H1 (cell line): ENCODE data around the gene PRKG2. TPM values are rescaled to one million over a fixed set of nuclear protein-coding genes. Genes with fewer than 3 reads are reported as not detected.

Experiments
- CTCF ChIA-PET: fragments of 300-600 bp; sonication (Branson Sonifier 250); formaldehyde crosslinking; loops from one replicate; lab custom pipeline; 2021; ENCODE audit not compliant: partially characterized antibody; lab: Charles Lee
- POLR2A ChIA-PET: fragments of 300-600 bp; sonication (Branson Sonifier 250); formaldehyde crosslinking; loops from one replicate; lab custom pipeline; 2021; ENCODE audit warnings: inconsistent platforms; ENCODE audit not compliant: partially characterized antibody; lab: Charles Lee
- DNase-seq, 2 experiments: peaks; one replicate each; pipeline versions ENCODE4 v3.0.0 to v3.0.0-alpha.2; 2010 to 2022; ENCODE audit warnings: low spot score in 2 of 2, low read depth in 1 of 2, mixed read lengths in 1 of 2
- FAIRE-seq: peaks from 2 replicates; lab custom pipeline; 2011; peaks lifted over from hg19 to GRCh38; lab: Jason Lieb, UNC
- H2AFZ ChIP-seq: 2 replicates; pipeline ENCODE4 v1.8.1; 2012; ENCODE audit warnings: low read length, inconsistent platforms
- H2AK5ac ChIP-seq: 2 replicates; pipeline ENCODE4 v1.6.1; 2013; ENCODE audit warnings: low read depth, low read length
- H2BK120ac ChIP-seq: replicated peaks from 2 replicates; pipeline ENCODE3; 2013; ENCODE audit warnings: low read depth, low read length, inconsistent platforms
- H2BK12ac ChIP-seq: 2 replicates; pipeline ENCODE4 v1.6.1; 2013; ENCODE audit warnings: low read depth, low read length
- H2BK15ac ChIP-seq: 2 replicates; pipeline ENCODE4 v1.6.1; 2013; ENCODE audit warnings: low read length
- H2BK20ac ChIP-seq: 2 replicates; pipeline ENCODE4 v1.6.1; 2013; ENCODE audit warnings: low read length
- H2BK5ac ChIP-seq: 2 replicates; pipeline ENCODE4 v1.6.1; 2013; ENCODE audit warnings: low read depth, low read length
- H3K14ac ChIP-seq: 2 replicates; pipeline ENCODE4 v1.6.1; 2013; ENCODE audit warnings: inconsistent platforms; ENCODE audit not compliant: insufficient read length
- H3K18ac ChIP-seq: 2 replicates; pipeline ENCODE4 v1.6.1; 2013; ENCODE audit warnings: low read length; ENCODE audit errors: extremely low read depth
- H3K23ac ChIP-seq: 2 replicates; pipeline ENCODE4 v1.6.1; 2013; ENCODE audit warnings: inconsistent platforms; ENCODE audit not compliant: insufficient read length
- H3K23me2 ChIP-seq: 2 replicates; pipeline ENCODE4 v1.6.1; 2013; ENCODE audit warnings: low read depth, low read length
- H3K27ac ChIP-seq: 2 replicates; pipeline ENCODE4 v1.6.1; 2011; ENCODE audit warnings: low read depth, low read length, inconsistent platforms
- H3K27me3 ChIP-seq, 4 experiments: replicated peaks in 1 of 4; 1 replicate in 1 of 4; 2 replicates in 3 of 4; pipeline versions ENCODE4 v1.6.1 to v1.8.1; 2011 to 2013; ENCODE audit warnings: low read length in 3 of 4, mild to moderate bottlenecking in 3 of 4, inconsistent platforms in 2 of 4, mixed read lengths in 2 of 4, moderate library complexity in 1 of 4; ENCODE audit not compliant: control insufficient read depth in 3 of 4, insufficient read depth in 3 of 4; ENCODE audit errors: extremely low read depth in 1 of 4
- H3K36me3 ChIP-seq, 4 experiments: 2 replicates each; pipeline versions ENCODE4 v1.6.1 to v1.8.1; 2011 to 2013; ENCODE audit warnings: mild to moderate bottlenecking in 4 of 4, low read length in 3 of 4, moderate library complexity in 2 of 4, control low read depth in 1 of 4, inconsistent platforms in 1 of 4; ENCODE audit not compliant: insufficient read depth in 4 of 4, control insufficient read depth in 2 of 4
- H3K4ac ChIP-seq: replicated peaks from 2 replicates; pipeline ENCODE3; 2013; ENCODE audit warnings: low read length, low read depth, mixed read lengths, inconsistent platforms; ENCODE audit not compliant: insufficient read length
- H3K4me1 ChIP-seq, 4 experiments: replicated peaks in 1 of 4; 1 replicate in 1 of 4; 2 replicates in 3 of 4; pipeline versions ENCODE4 v1.6.1 to v1.8.1; 2011 to 2013; ENCODE audit warnings: low read length in 3 of 4, inconsistent platforms in 2 of 4, mixed read lengths in 1 of 4; ENCODE audit not compliant: insufficient read depth in 4 of 4, control insufficient read depth in 3 of 4
- H3K4me2 ChIP-seq, 2 experiments: 2 replicates each; pipeline versions ENCODE4 v1.6.1 to v1.8.1; 2011 to 2013; ENCODE audit warnings: low read depth in 2 of 2, low read length in 2 of 2, control low read depth in 1 of 2, inconsistent platforms in 1 of 2, mild to moderate bottlenecking in 1 of 2; ENCODE audit not compliant: insufficient read depth in 1 of 2
- H3K4me3 ChIP-seq, 4 experiments: fragments of 200-600, 300-600 bp in 1 of 4; sonication (generic), shearing (Covaris generic), sonication (Bioruptor Twin) in 1 of 4; 2 replicates each; pipeline versions ENCODE4 v1.5.1 to v1.8.1; 2011 to 2016; ENCODE audit warnings: low read length in 4 of 4, low read depth in 3 of 4, control low read depth in 2 of 4, inconsistent platforms in 2 of 4, mild to moderate bottlenecking in 2 of 4, mixed read lengths in 1 of 4, moderate library complexity in 1 of 4; ENCODE audit not compliant: insufficient read depth in 2 of 4; ENCODE audit errors: extremely low read depth in 1 of 4
- H3K56ac ChIP-seq: replicated peaks from 2 replicates; pipeline ENCODE3; 2013; ENCODE audit warnings: low read depth, mild to moderate bottlenecking, mixed read lengths, low read length, inconsistent platforms; ENCODE audit not compliant: insufficient read length
- H3K79me1 ChIP-seq: 2 replicates; pipeline ENCODE4 v1.6.1; 2013; ENCODE audit warnings: low read depth, low read length, control low read depth
- H3K79me2 ChIP-seq, 2 experiments: 2 replicates each; pipeline versions ENCODE4 v1.6.1 to v1.8.1; 2012 to 2013; ENCODE audit warnings: low read length in 2 of 2, mild to moderate bottlenecking in 2 of 2, inconsistent platforms in 1 of 2; ENCODE audit not compliant: insufficient read depth in 2 of 2, control insufficient read depth in 1 of 2
- H3K9ac ChIP-seq, 4 experiments: replicated peaks in 1 of 4; 1 replicate in 1 of 4; 2 replicates in 3 of 4; pipeline versions ENCODE4 v1.6.1 to v1.8.1; 2011 to 2013; ENCODE audit warnings: low read depth in 3 of 4, low read length in 3 of 4, control low read depth in 2 of 4, mild to moderate bottlenecking in 2 of 4, moderate library complexity in 2 of 4, inconsistent platforms in 1 of 4; ENCODE audit errors: extremely low read depth in 1 of 4
- H3K9me3 ChIP-seq, 2 experiments: 2 replicates each; pipeline versions ENCODE4 v1.6.1 to v1.8.1; 2012 to 2013; ENCODE audit warnings: mild to moderate bottlenecking in 2 of 2, moderate library complexity in 2 of 2, control low read depth in 1 of 2, inconsistent platforms in 1 of 2, low read depth in 1 of 2, low read length in 1 of 2, mixed read lengths in 1 of 2; ENCODE audit not compliant: insufficient read depth in 2 of 2
- H4K20me1 ChIP-seq, 2 experiments: replicated peaks in 1 of 2; 2 replicates each; pipeline versions ENCODE3 to v1.8.1; 2011 to 2013; ENCODE audit warnings: inconsistent platforms in 2 of 2, low read length in 2 of 2, mild to moderate bottlenecking in 1 of 2; ENCODE audit not compliant: insufficient read depth in 2 of 2, control insufficient read depth in 1 of 2
- H4K5ac ChIP-seq: 2 replicates; pipeline ENCODE4 v1.6.1; 2013; ENCODE audit warnings: low read length, low read depth, mixed read lengths, inconsistent platforms; ENCODE audit not compliant: insufficient read length
- H4K8ac ChIP-seq: 2 replicates; pipeline ENCODE4 v1.8.0; 2013; ENCODE audit warnings: mild to moderate bottlenecking, moderate library complexity, low read length, inconsistent platforms; ENCODE audit not compliant: insufficient read depth; ENCODE audit errors: extremely low read depth
- H4K91ac ChIP-seq: replicated peaks from 2 replicates; pipeline ENCODE3; 2013; ENCODE audit warnings: low read length, mixed read lengths, inconsistent platforms; ENCODE audit not compliant: insufficient read length
- BACH1 ChIP-seq: IDR thresholded peaks from 2 replicates; pipeline ENCODE4 v1.6.1; 2012; ENCODE audit warnings: low read length, improper control_type of control experiment
- CTCF ChIP-seq, 3 experiments: IDR thresholded peaks; 1 replicate in 2 of 3; 2 replicates in 1 of 3; pipeline versions ENCODE4 v1.5.1 to v1.6.1; 2011; ENCODE audit warnings: low read length in 3 of 3, mild to moderate bottlenecking in 3 of 3, inconsistent platforms in 2 of 3, low read depth in 1 of 3, moderate library complexity in 1 of 3; ENCODE audit not compliant: insufficient read depth in 1 of 3; ENCODE audit errors: control extremely low read depth in 1 of 3
- RBBP5 ChIP-seq: IDR thresholded peaks from 2 replicates; pipeline ENCODE4 v1.7.1; 2012; ENCODE audit warnings: low read depth, mild to moderate bottlenecking, inconsistent platforms, low read length, moderate library complexity, borderline replicate concordance
- SIX5 ChIP-seq: IDR thresholded peaks from 2 replicates; pipeline ENCODE4 v1.6.1; 2011; ENCODE audit warnings: mild to moderate bottlenecking, low read depth, low read length
- TBP ChIP-seq: IDR thresholded peaks from 2 replicates; pipeline ENCODE4 v1.6.1; 2011; ENCODE audit warnings: low read depth, low read length, improper control_type of control experiment
- TEAD4 ChIP-seq: IDR thresholded peaks from 2 replicates; pipeline ENCODE4 v1.6.1; 2012; ENCODE audit warnings: low read depth, low read length, inconsistent platforms, mixed read lengths
- USF2 ChIP-seq: IDR thresholded peaks from 2 replicates; pipeline ENCODE4 v1.6.1; 2011; ENCODE audit warnings: low read length, improper control_type of control experiment
- WGBS, 2 experiments: shearing (Covaris generic) in 1 of 2; methylation state at CpG; one replicate each; pipeline versions ENCODE4 v1.1.6 to v1.1.7; 2013 to 2015; ENCODE audit warnings: low lambda C conversion rate in 2 of 2, mixed read lengths in 2 of 2, inconsistent platforms in 1 of 2, low coverage in 1 of 2, missing lambda C conversion rate in 1 of 2; ENCODE audit not compliant: insufficient replicate concordance in 2 of 2, insufficient coverage in 1 of 2, insufficient read length in 1 of 2; ENCODE audit errors: extremely low coverage in 1 of 2, missing lambda C conversion rate in 1 of 2; 5-methylcytosine and 5-hydroxymethylcytosine counted together
- polyA plus RNA-seq, 7 experiments: library from polyadenylated mRNA; depleted of rRNA in 3 of 7; stranded (reverse) in 5 of 7; unstranded in 2 of 7; fragments of >200 nt in 5 of 7; fragments of 200-250 nt in 2 of 7; gene quantifications; 1 replicate in 5 of 7; 2 replicates in 1 of 7; 4 replicates in 1 of 7; pipeline versions ENCODE4 v1.2.1 to v1.2.3, GENCODE V29; 2011 to 2013; ENCODE audit warnings: missing spikeins in 2 of 7, mixed read lengths in 2 of 7
- total RNA-seq: library from RNA; stranded (reverse); fragmentation: NEBNext Ultra II Directional; extraction: Animal tissue kit (Norgen Biotek cat#: 25700); gene quantifications from 2 replicates; pipeline ENCODE4 v1.2.1, GENCODE V29; 2021

The PRKG2 gene
- total and polyA plus RNA-seq, 2 of the 8 experiments (the other 6 are each of a cell fraction or from before 2014, with no cell fraction given) = 0.45 to 1.2 TPM

GRCh38 chr4:81130569-81130968 lies 84.5 kb downstream of the PRKG2 start:
- Histone ChIP-seq H3K4me3 (no peak overlapping the region), H3K4me1 (no peaks in the 10 kb centered on the region; a peak in 3 of 7 replicates), H3K79me2 (no peaks in the 10 kb centered on the region), H3K4ac (no peak overlapping the region), H2BK15ac (no peak overlapping the region), H3K9me3 (no peaks in the 10 kb centered on the region; a peak in 1 of 4 replicates), H3K23ac (no peak overlapping the region), H3K79me1 (no peaks in the 10 kb centered on the region), H2BK5ac (no peak overlapping the region), H3K27me3 (no peaks in the 10 kb centered on the region), H4K5ac (no peak overlapping the region), H3K27ac (no peak overlapping the region), H3K14ac (no peak overlapping the region), H3K4me2 (peak overlapping the region; percentile 21 to 24; a peak in 1 of 4 replicates), H2AFZ (peak overlapping the region; percentile 81; the same call in 1 of the 2 replicates), H2BK12ac (no peak overlapping the region), H3K36me3 (no peaks in the 10 kb centered on the region), H3K23me2 (no peaks in the 10 kb centered on the region), H4K8ac (no peak overlapping the region), H3K18ac (no peak overlapping the region), H3K9ac (no peak overlapping the region), H2BK120ac (no peak overlapping the region), H2AK5ac (no peak overlapping the region), H4K20me1 (no peaks in the 10 kb centered on the region), H2BK20ac (no peak overlapping the region), H3K56ac (no peak overlapping the region), H4K91ac (no peak overlapping the region)
- POLR2A ChIA-PET = interaction anchor here (0.9 to 1.1 kb wide), 3 partner anchors 9 to 23 kb away, joined by 3 to 4 read pairs (median 3); no protein-coding TSS in a partner anchor
- FAIRE-seq = no peak
- WGBS, 2 experiments = 72% methylated on average over 7 of the region's 7 CpGs; no CpG with 5 or more reads in 1 of the 2 experiments
- peak in 1 of 2 experiments; percentile 52 for DNase-seq
- CTCF ChIA-PET = interaction anchor here (1.0 to 1.5 kb wide), 2 partner anchors 131 to 221 kb away, joined by 3 read pairs; no protein-coding TSS in a partner anchor
- TF ChIP-seq SIX5 (no peak), RBBP5 (peak; percentile 80; the same call in 1 of the 2 replicates), USF2 (no peak), TBP (no peak), TEAD4 (no peak), CTCF (IDR thresholded peaks at IDR 0.05; ENCODE audit: control extremely low read depth in 1 of 3, insufficient read depth in 1 of 3, low read depth in 1 of 3, low read length in 3 of 3) (no peak), BACH1 (peak; percentile 63; the same call in 1 of the 2 replicates)
